CD14-positive monocyte (primary cell): ENCODE measurements around the gene SLC35F2. TPM values are rescaled to one million over a fixed set of nuclear protein-coding genes. Genes with fewer than 3 reads are reported as not detected.

Experiments
- DNase-seq, 3 donors: peaks; one replicate each; pipeline ENCODE4 v3.0.0-alpha.2; 2011 to 2022
- H2AFZ ChIP-seq: 2 replicates; pipeline ENCODE4 v1.6.0; 2012; ENCODE audit warnings: mild to moderate bottlenecking, low read depth, low read length, inconsistent platforms; ENCODE audit not compliant: insufficient read depth, poor library complexity, severe bottlenecking
- H3K27ac ChIP-seq, 2 donors: 1 replicate in 1 of 2; 2 replicates in 1 of 2; pipeline ENCODE4 v1.5.1; 2012 to 2013; ENCODE audit warnings: low read length in 2 of 2, control low read depth in 1 of 2, inconsistent platforms in 1 of 2, low read depth in 1 of 2, mild to moderate bottlenecking in 1 of 2
- H3K27me3 ChIP-seq, 2 donors: one replicate each; pipeline versions ENCODE4 v1.6.0 to v1.6.1; 2011 to 2013; ENCODE audit warnings: low read length in 2 of 2; ENCODE audit not compliant: control insufficient read depth in 2 of 2, insufficient read depth in 2 of 2
- H3K36me3 ChIP-seq, 2 donors: replicated peaks in 1 of 2; 1 replicate in 1 of 2; 2 replicates in 1 of 2; pipeline versions ENCODE4 v1.5.1 to v1.6.1; 2012 to 2013; ENCODE audit warnings: low read length in 2 of 2, control low read depth in 1 of 2, inconsistent platforms in 1 of 2, mild to moderate bottlenecking in 1 of 2; ENCODE audit not compliant: insufficient read depth in 2 of 2, control insufficient read depth in 1 of 2
- H3K4me1 ChIP-seq, 2 donors: 1 replicate in 1 of 2; 2 replicates in 1 of 2; pipeline versions ENCODE4 v1.5.1 to v1.6.1; 2012 to 2013; ENCODE audit warnings: low read length in 2 of 2, control low read depth in 1 of 2, inconsistent platforms in 1 of 2, mild to moderate bottlenecking in 1 of 2, moderate library complexity in 1 of 2; ENCODE audit not compliant: insufficient read depth in 2 of 2, control insufficient read depth in 1 of 2
- H3K4me2 ChIP-seq: replicated peaks from 2 replicates; pipeline ENCODE3; 2012; ENCODE audit warnings: low read length, moderate library complexity, mild to moderate bottlenecking; ENCODE audit not compliant: poor library complexity, severe bottlenecking; ENCODE audit errors: extremely low read depth
- H3K4me3 ChIP-seq, 3 experiments: fragments of 200-600 bp in 1 of 3; sonication (generic) in 1 of 3; replicated peaks in 1 of 3; 1 replicate in 2 of 3; 2 replicates in 1 of 3; pipeline ENCODE4 v1.5.1; 2011 to 2013; ENCODE audit warnings: low read length in 3 of 3, mild to moderate bottlenecking in 3 of 3, control low read depth in 2 of 3, low read depth in 2 of 3, inconsistent platforms in 1 of 3, moderate library complexity in 1 of 3
- H3K79me2 ChIP-seq: 2 replicates; pipeline ENCODE4 v1.6.0; 2012; ENCODE audit warnings: mild to moderate bottlenecking, control low read depth, inconsistent platforms, low read length, moderate library complexity; ENCODE audit not compliant: insufficient read depth
- H3K9ac ChIP-seq: 2 replicates; pipeline ENCODE4 v1.6.0; 2017; ENCODE audit warnings: low read length, mild to moderate bottlenecking; ENCODE audit not compliant: insufficient read depth, poor library complexity, severe bottlenecking
- H3K9me3 ChIP-seq, 2 donors: replicated peaks in 1 of 2; 1 replicate in 1 of 2; 2 replicates in 1 of 2; pipeline versions ENCODE4 v1.5.1 to v1.6.1; 2012 to 2013; ENCODE audit warnings: low read length in 2 of 2, control low read depth in 1 of 2; ENCODE audit not compliant: control insufficient read depth in 1 of 2, insufficient read depth in 1 of 2
- H4K20me1 ChIP-seq: 2 replicates; pipeline ENCODE4 v1.6.0; 2012; ENCODE audit warnings: mild to moderate bottlenecking, low read length, control low read depth, moderate library complexity; ENCODE audit not compliant: insufficient read depth
- H3K27ac Mint-ChIP-seq, 7 donors: one replicate each; pipeline ENCODE4 v1.8.0; 2020; ENCODE audit warnings: mild to moderate bottlenecking in 7 of 7, mixed read lengths in 7 of 7, moderate library complexity in 6 of 7, inconsistent platforms in 2 of 7
- H3K27me3 Mint-ChIP-seq, 3 donors: one replicate each; pipeline ENCODE4 v1.8.0; 2021 to 2022; ENCODE audit warnings: low read depth in 3 of 3, mild to moderate bottlenecking in 3 of 3, mixed read lengths in 3 of 3, moderate library complexity in 3 of 3, inconsistent platforms in 1 of 3
- H3K36me3 Mint-ChIP-seq, 2 donors: one replicate each; pipeline ENCODE4 v1.8.0; 2020; ENCODE audit warnings: mixed read lengths in 2 of 2, inconsistent platforms in 1 of 2, mild to moderate bottlenecking in 1 of 2
- H3K4me1 Mint-ChIP-seq: one replicate; pipeline ENCODE4 v1.8.0; 2020; ENCODE audit warnings: mild to moderate bottlenecking, mixed read lengths
- H3K4me3 Mint-ChIP-seq, 2 donors: one replicate each; pipeline ENCODE4 v1.8.0; 2020; ENCODE audit warnings: mild to moderate bottlenecking in 2 of 2, mixed read lengths in 2 of 2, moderate library complexity in 1 of 2
- H3K9me3 Mint-ChIP-seq, 7 donors: one replicate each; pipeline ENCODE4 v1.8.0; 2020 to 2022; ENCODE audit warnings: mixed read lengths in 7 of 7, mild to moderate bottlenecking in 6 of 7, moderate library complexity in 6 of 7, inconsistent platforms in 2 of 7
- WGBS: methylation state at CpG from one replicate; pipeline ENCODE4 v1.1.5; 2013; ENCODE audit warnings: missing lambda C conversion rate; ENCODE audit not compliant: insufficient coverage; 5-methylcytosine and 5-hydroxymethylcytosine counted together
- intact Hi-C, 2 donors: fragments of 100-400 bp; cut with micrococcal nuclease; formaldehyde crosslinking; loops; one replicate each; pipeline versions ENCODE4 v1.15.0 to v1.15.1; 2023
- polyA plus RNA-seq, 3 donors: library from polyadenylated mRNA; depleted of rRNA in 1 of 3; unstranded in 2 of 3; stranded (reverse) in 1 of 3; fragments of 300-500 nt in 2 of 3; fragments of >200 nt in 1 of 3; fragmentation: Illumina TruSeq in 2 of 3; gene quantifications; 1 replicate in 2 of 3; 2 replicates in 1 of 3; pipeline ENCODE4 v1.2.3, GENCODE V29; 2012 to 2021
- TF ChIP-seq, protein P1 (sequence below): fragments of 200-600 bp; IDR thresholded peaks from one replicate; pipeline ENCODE4 v1.8.0; 2022; ENCODE audit warnings: antibody characterized with exemption, mild to moderate bottlenecking

Gene SLC35F2
- polyA plus RNA-seq, 3 donors: 0.24 to 0.25 TPM; not detected in 1

DNA sequence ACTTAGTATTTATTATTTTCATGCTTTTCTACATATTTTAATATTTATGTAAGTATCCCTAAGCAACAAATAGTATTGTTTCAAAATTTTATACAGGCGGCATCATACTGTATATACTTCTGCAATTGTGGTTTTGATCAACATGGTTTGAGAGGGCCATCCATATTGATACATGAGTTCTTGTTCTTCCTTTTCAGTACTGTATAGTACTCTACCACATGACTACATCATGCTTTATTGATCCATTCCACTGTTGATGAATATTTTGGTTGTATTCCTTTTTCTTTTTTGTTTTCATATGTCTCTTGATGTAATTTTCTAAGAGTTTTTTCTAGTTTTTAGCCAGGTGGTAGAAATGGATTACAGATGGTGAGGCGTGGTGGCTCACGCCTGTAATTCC is 40.1 kb downstream of the SLC35F2 start:
- H3K27ac Mint-ChIP-seq: no peak overlapping the region
- H3K79me2 ChIP-seq: no peaks in the 10 kb centered on the region
- H3K4me1 Mint-ChIP-seq: peaks cover 2% of the 10 kb centered on the region

DNA sequence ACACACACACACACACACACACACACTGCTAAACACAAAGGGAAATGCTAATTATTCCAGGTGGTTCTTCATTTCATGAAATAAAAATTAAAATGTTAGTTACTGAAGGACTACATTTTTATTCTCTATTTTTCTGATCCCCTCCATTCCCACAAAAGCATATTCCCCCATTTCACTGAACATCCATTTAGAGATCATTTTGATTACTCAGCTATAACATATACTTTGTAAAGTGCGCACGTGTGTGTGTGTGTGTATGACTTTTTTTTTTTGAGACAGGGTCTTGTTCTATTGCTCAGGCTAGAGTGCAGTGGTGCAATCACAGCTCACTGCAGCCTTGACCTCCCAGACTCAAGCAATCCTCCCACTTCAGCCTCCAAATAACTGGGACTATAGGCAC is 42.6 kb downstream of the SLC35F2 start:
- Histone ChIP-seq H3K27ac (no peak overlapping the region), H3K79me2 (no peaks in the 10 kb centered on the region), H3K9me3 (no peaks in the 10 kb centered on the region), H3K36me3 (no peaks in the 10 kb centered on the region), H2AFZ (no peak overlapping the region), H3K4me2 (no peak overlapping the region), H3K27me3 (no peaks in the 10 kb centered on the region), H3K9ac (no peak overlapping the region), H3K4me3 (no peak overlapping the region), H3K4me1 (no peaks in the 10 kb centered on the region), H4K20me1 (no peaks in the 10 kb centered on the region)
- peaks cover 0 to 4% (median 0%) of the 10 kb centered on the region in 7 donors for H3K9me3 Mint-ChIP-seq
- no peak for DNase-seq
- TF ChIP-seq, protein P1, sequence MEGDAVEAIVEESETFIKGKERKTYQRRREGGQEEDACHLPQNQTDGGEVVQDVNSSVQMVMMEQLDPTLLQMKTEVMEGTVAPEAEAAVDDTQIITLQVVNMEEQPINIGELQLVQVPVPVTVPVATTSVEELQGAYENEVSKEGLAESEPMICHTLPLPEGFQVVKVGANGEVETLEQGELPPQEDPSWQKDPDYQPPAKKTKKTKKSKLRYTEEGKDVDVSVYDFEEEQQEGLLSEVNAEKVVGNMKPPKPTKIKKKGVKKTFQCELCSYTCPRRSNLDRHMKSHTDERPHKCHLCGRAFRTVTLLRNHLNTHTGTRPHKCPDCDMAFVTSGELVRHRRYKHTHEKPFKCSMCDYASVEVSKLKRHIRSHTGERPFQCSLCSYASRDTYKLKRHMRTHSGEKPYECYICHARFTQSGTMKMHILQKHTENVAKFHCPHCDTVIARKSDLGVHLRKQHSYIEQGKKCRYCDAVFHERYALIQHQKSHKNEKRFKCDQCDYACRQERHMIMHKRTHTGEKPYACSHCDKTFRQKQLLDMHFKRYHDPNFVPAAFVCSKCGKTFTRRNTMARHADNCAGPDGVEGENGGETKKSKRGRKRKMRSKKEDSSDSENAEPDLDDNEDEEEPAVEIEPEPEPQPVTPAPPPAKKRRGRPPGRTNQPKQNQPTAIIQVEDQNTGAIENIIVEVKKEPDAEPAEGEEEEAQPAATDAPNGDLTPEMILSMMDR: no peak
- peaks cover 0 to 2% of the 10 kb centered on the region in 2 donors for H3K36me3 Mint-ChIP-seq
- H3K4me3 Mint-ChIP-seq: no peak overlapping the region
- intact Hi-C loops: no loop called here
- no CpG with 5 or more reads among the region's 2 CpGs for WGBS
- no peak overlapping the region for H3K27ac Mint-ChIP-seq
- H3K27me3 Mint-ChIP-seq: peaks cover 6 to 8% (median 6%) of the 10 kb centered on the region in 3 donors
- no peaks in the 10 kb centered on the region for H3K4me1 Mint-ChIP-seq

More for the DNA sequence above, 40.1 kb downstream of the SLC35F2 start:
- TF ChIP-seq, protein P1: no peak
- DNase-seq: no peak
- Histone ChIP-seq H3K27me3 (no peaks in the 10 kb centered on the region), H3K9ac (no peak overlapping the region), H3K4me3 (no peak overlapping the region), H3K4me2 (no peak overlapping the region), H3K9me3 (no peaks in the 10 kb centered on the region), H3K36me3 (no peaks in the 10 kb centered on the region), H3K27ac (no peak overlapping the region), H4K20me1 (no peaks in the 10 kb centered on the region), H3K4me1 (no peaks in the 10 kb centered on the region), H2AFZ (no peak overlapping the region)
- intact Hi-C loops: no loop called here
- Mint-ChIP-seq H3K4me3 (no peak overlapping the region), H3K27me3 (peaks cover 4 to 8% (median 6%) of the 10 kb centered on the region in 3 donors), H3K9me3 (peaks cover 0 to 4% (median 0%) of the 10 kb centered on the region in 7 donors), H3K36me3 (peaks cover 0 to 2% of the 10 kb centered on the region in 2 donors)
- WGBS: 100% methylated on average over 1 of the region's 3 CpGs
